HEK293 (cell line): Measurements from ENCODE around the gene STRA6.
A peak's percentile ranks its signal among the peaks of the same experiment; 100 is the strongest.

ENCODE experiments used
- GLIS1 ChIP-seq: fragments of 450-650 bp; formaldehyde crosslinking; IDR thresholded peaks from 2 replicates; pipeline ENCODE4 v1.5.1; 2016; ENCODE audit warnings: missing biosample characterization, missing genetic modification characterization
- KLF7 ChIP-seq: fragments of 450-650 bp; formaldehyde crosslinking; IDR thresholded peaks from 2 replicates; pipeline ENCODE4 v1.5.1; 2016; ENCODE audit warnings: missing biosample characterization, missing genetic modification characterization, borderline replicate concordance
- ZBTB1 ChIP-seq: fragments of 450-650 bp; formaldehyde crosslinking; IDR thresholded peaks from 2 replicates; pipeline ENCODE4 v1.5.1; 2016; ENCODE audit warnings: missing biosample characterization, missing genetic modification characterization
- ZFHX2 ChIP-seq: fragments of 450-650 bp; formaldehyde crosslinking; conservative IDR thresholded peaks from 2 replicates; pipeline ENCODE4 v1.5.1; 2016; ENCODE audit warnings: missing biosample characterization, missing genetic modification characterization
- ZNF121 ChIP-seq: fragments of 450-650 bp; formaldehyde crosslinking; IDR thresholded peaks from 2 replicates; pipeline ENCODE4 v1.5.1; 2016; ENCODE audit warnings: missing biosample characterization, missing genetic modification characterization
- ZNF146 ChIP-seq: fragments of 450-650 bp; formaldehyde crosslinking; IDR thresholded peaks from 2 replicates; pipeline ENCODE4 v1.5.1; 2016; ENCODE audit warnings: missing biosample characterization, missing genetic modification characterization
- ZNF202 ChIP-seq: fragments of 450-650 bp; formaldehyde crosslinking; IDR thresholded peaks from 2 replicates; pipeline ENCODE4 v1.5.1; 2016; ENCODE audit warnings: missing biosample characterization, missing genetic modification characterization, borderline replicate concordance
- ZNF214 ChIP-seq: fragments of 450-650 bp; formaldehyde crosslinking; IDR thresholded peaks from 2 replicates; pipeline ENCODE4 v1.5.1; 2017; ENCODE audit warnings: missing biosample characterization, mild to moderate bottlenecking, missing genetic modification characterization, borderline replicate concordance
- ZNF221 ChIP-seq: fragments of 450-650 bp; formaldehyde crosslinking; IDR thresholded peaks from 2 replicates; pipeline ENCODE4 v1.5.1; 2017; ENCODE audit warnings: missing biosample characterization, missing genetic modification characterization, borderline replicate concordance
- ZNF248 ChIP-seq: fragments of 450-650 bp; formaldehyde crosslinking; IDR thresholded peaks from 2 replicates; pipeline ENCODE4 v1.5.1; 2017; ENCODE audit warnings: missing biosample characterization, missing genetic modification characterization
- ZNF302 ChIP-seq: fragments of 450-650 bp; formaldehyde crosslinking; IDR thresholded peaks from 2 replicates; pipeline ENCODE4 v1.5.1; 2016; ENCODE audit warnings: missing biosample characterization, missing genetic modification characterization, low read depth
- ZNF366 ChIP-seq: fragments of 450-650 bp; formaldehyde crosslinking; conservative IDR thresholded peaks from 2 replicates; pipeline ENCODE4 v1.5.1; 2016; ENCODE audit warnings: missing biosample characterization, missing genetic modification characterization
- ZNF423 ChIP-seq: fragments of 450-650 bp; formaldehyde crosslinking; IDR thresholded peaks from 2 replicates; pipeline ENCODE4 v1.5.1; 2016; ENCODE audit warnings: missing biosample characterization, missing genetic modification characterization
- ZNF473 ChIP-seq: fragments of 450-650 bp; formaldehyde crosslinking; IDR thresholded peaks from 2 replicates; pipeline ENCODE4 v1.5.1; 2017; ENCODE audit warnings: missing biosample characterization, missing genetic modification characterization
- ZNF513 ChIP-seq: fragments of 450-650 bp; IDR thresholded peaks from 2 replicates; pipeline ENCODE4 v1.5.1; 2018; ENCODE audit warnings: missing biosample characterization, missing genetic modification characterization
- ZNF571 ChIP-seq: fragments of 450-650 bp; formaldehyde crosslinking; IDR thresholded peaks from 2 replicates; pipeline ENCODE4 v1.5.0; 2017; ENCODE audit warnings: missing biosample characterization, missing genetic modification characterization
- ZNF610 ChIP-seq: fragments of 450-650 bp; formaldehyde crosslinking; IDR thresholded peaks from 2 replicates; pipeline ENCODE4 v1.5.1; 2016; ENCODE audit warnings: missing biosample characterization, missing genetic modification characterization, borderline replicate concordance
- ZNF660 ChIP-seq: fragments of 450-650 bp; IDR thresholded peaks from 2 replicates; pipeline ENCODE4 v1.5.1; 2018; ENCODE audit warnings: missing biosample characterization, mild to moderate bottlenecking, missing genetic modification characterization
- ZNF777 ChIP-seq: fragments of 450-650 bp; formaldehyde crosslinking; IDR thresholded peaks from 2 replicates; pipeline ENCODE4 v1.5.1; 2017; ENCODE audit warnings: missing biosample characterization, missing genetic modification characterization, borderline replicate concordance
- ZNF791 ChIP-seq: fragments of 450-650 bp; formaldehyde crosslinking; IDR thresholded peaks from 2 replicates; pipeline ENCODE4 v1.5.1; 2016; ENCODE audit warnings: missing biosample characterization, missing genetic modification characterization
- ZNF792 ChIP-seq: fragments of 450-650 bp; formaldehyde crosslinking; IDR thresholded peaks from 2 replicates; pipeline ENCODE4 v1.5.1; 2016; ENCODE audit warnings: missing biosample characterization, missing genetic modification characterization
- ZSCAN4 ChIP-seq: fragments of 450-650 bp; formaldehyde crosslinking; IDR thresholded peaks from 2 replicates; pipeline ENCODE4 v1.5.1; 2017; ENCODE audit warnings: missing biosample characterization, missing genetic modification characterization
- TF ChIP-seq, protein P1 (sequence below): fragments of 450-650 bp; formaldehyde crosslinking; IDR thresholded peaks from 2 replicates; pipeline ENCODE4 v1.5.1; 2016; ENCODE audit warnings: missing biosample characterization, missing genetic modification characterization
- TF ChIP-seq, protein P2 (sequence below): fragments of 450-650 bp; formaldehyde crosslinking; IDR thresholded peaks from 2 replicates; pipeline ENCODE4 v1.5.1; 2016; ENCODE audit warnings: missing biosample characterization, missing genetic modification characterization
- TF ChIP-seq, protein P3 (sequence below): fragments of 450-650 bp; formaldehyde crosslinking; IDR thresholded peaks from 2 replicates; pipeline ENCODE4; 2016; ENCODE audit warnings: missing biosample characterization, missing genetic modification characterization
- TF ChIP-seq, protein P4 (sequence below): fragments of 450-650 bp; formaldehyde crosslinking; IDR thresholded peaks from 2 replicates; pipeline ENCODE4 v1.5.1; 2017; ENCODE audit warnings: missing biosample characterization, missing genetic modification characterization
- TF ChIP-seq, protein P5 (sequence below): fragments of 450-650 bp; IDR thresholded peaks from 2 replicates; pipeline ENCODE4 v1.5.1; 2018; ENCODE audit warnings: missing biosample characterization, mild to moderate bottlenecking, missing genetic modification characterization
- TF ChIP-seq, protein P6 (sequence below): fragments of 450-650 bp; formaldehyde crosslinking; IDR thresholded peaks from 2 replicates; pipeline ENCODE4 v1.5.1; 2016; ENCODE audit warnings: missing biosample characterization, missing genetic modification characterization

The STRA6 gene

GRCh38 chr15:74209997-74210671, 7.5 kb upstream of the STRA6 start (continued):
- TF ChIP-seq ZNF146 (tag by site-specific recombination) (peak; percentile 90), ZNF660 (tag by site-specific recombination) (peak; percentile 74), ZNF366 (tag by site-specific recombination) (no peak), KLF7 (tag by site-specific recombination) (no peak), ZSCAN4 (0 out of 2 replicates have a peak, but pooled peaks have one; percentile 19), ZNF610 (0 out of 2 replicates have a peak, but pooled peaks have one; percentile 2), GLIS1 (tag by site-specific recombination) (no peak), ZNF571 (no peak), ZNF302 (tag by site-specific recombination) (no peak), ZNF791 (tag by site-specific recombination) (no peak), ZNF121 (no peak), ZNF221 (tag by site-specific recombination) (no peak), ZFHX2 (no peak), ZBTB1 (tag by site-specific recombination) (no peak), ZNF423 (tag by site-specific recombination) (no peak), ZNF473 (no peak), ZNF248 (tag by site-specific recombination) (no peak), ZNF214 (tag by site-specific recombination) (no peak), ZNF513 (tag by site-specific recombination) (peak; percentile 23; the same call in 1 of the 2 replicates), ZNF202 (tag by site-specific recombination) (no peak), ZNF792 (no peak), ZNF777 (tag by site-specific recombination) (no peak)
- TF ChIP-seq, protein P1, sequence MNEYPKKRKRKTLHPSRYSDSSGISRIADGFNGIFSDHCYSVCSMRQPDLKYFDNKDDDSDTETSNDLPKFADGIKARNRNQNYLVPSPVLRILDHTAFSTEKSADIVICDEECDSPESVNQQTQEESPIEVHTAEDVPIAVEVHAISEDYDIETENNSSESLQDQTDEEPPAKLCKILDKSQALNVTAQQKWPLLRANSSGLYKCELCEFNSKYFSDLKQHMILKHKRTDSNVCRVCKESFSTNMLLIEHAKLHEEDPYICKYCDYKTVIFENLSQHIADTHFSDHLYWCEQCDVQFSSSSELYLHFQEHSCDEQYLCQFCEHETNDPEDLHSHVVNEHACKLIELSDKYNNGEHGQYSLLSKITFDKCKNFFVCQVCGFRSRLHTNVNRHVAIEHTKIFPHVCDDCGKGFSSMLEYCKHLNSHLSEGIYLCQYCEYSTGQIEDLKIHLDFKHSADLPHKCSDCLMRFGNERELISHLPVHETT, result peak; percentile 56; the same call in 1 of the 2 replicates
- TF ChIP-seq, protein P2, sequence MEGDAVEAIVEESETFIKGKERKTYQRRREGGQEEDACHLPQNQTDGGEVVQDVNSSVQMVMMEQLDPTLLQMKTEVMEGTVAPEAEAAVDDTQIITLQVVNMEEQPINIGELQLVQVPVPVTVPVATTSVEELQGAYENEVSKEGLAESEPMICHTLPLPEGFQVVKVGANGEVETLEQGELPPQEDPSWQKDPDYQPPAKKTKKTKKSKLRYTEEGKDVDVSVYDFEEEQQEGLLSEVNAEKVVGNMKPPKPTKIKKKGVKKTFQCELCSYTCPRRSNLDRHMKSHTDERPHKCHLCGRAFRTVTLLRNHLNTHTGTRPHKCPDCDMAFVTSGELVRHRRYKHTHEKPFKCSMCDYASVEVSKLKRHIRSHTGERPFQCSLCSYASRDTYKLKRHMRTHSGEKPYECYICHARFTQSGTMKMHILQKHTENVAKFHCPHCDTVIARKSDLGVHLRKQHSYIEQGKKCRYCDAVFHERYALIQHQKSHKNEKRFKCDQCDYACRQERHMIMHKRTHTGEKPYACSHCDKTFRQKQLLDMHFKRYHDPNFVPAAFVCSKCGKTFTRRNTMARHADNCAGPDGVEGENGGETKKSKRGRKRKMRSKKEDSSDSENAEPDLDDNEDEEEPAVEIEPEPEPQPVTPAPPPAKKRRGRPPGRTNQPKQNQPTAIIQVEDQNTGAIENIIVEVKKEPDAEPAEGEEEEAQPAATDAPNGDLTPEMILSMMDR, result no peak
- TF ChIP-seq, protein P3, sequence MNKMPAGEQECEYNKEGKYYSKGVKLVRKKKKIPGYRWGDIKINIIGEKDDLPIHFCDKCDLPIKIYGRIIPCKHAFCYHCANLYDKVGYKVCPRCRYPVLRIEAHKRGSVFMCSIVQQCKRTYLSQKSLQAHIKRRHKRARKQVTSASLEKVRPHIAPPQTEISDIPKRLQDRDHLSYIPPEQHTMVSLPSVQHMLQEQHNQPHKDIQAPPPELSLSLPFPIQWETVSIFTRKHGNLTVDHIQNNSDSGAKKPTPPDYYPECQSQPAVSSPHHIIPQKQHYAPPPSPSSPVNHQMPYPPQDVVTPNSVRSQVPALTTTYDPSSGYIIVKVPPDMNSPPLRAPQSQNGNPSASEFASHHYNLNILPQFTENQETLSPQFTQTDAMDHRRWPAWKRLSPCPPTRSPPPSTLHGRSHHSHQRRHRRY (tag by site-specific recombination), result no peak
- TF ChIP-seq, protein P4, sequence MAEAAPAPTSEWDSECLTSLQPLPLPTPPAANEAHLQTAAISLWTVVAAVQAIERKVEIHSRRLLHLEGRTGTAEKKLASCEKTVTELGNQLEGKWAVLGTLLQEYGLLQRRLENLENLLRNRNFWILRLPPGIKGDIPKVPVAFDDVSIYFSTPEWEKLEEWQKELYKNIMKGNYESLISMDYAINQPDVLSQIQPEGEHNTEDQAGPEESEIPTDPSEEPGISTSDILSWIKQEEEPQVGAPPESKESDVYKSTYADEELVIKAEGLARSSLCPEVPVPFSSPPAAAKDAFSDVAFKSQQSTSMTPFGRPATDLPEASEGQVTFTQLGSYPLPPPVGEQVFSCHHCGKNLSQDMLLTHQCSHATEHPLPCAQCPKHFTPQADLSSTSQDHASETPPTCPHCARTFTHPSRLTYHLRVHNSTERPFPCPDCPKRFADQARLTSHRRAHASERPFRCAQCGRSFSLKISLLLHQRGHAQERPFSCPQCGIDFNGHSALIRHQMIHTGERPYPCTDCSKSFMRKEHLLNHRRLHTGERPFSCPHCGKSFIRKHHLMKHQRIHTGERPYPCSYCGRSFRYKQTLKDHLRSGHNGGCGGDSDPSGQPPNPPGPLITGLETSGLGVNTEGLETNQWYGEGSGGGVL (tag by site-specific recombination), result peak; percentile 64
- TF ChIP-seq, protein P5, sequence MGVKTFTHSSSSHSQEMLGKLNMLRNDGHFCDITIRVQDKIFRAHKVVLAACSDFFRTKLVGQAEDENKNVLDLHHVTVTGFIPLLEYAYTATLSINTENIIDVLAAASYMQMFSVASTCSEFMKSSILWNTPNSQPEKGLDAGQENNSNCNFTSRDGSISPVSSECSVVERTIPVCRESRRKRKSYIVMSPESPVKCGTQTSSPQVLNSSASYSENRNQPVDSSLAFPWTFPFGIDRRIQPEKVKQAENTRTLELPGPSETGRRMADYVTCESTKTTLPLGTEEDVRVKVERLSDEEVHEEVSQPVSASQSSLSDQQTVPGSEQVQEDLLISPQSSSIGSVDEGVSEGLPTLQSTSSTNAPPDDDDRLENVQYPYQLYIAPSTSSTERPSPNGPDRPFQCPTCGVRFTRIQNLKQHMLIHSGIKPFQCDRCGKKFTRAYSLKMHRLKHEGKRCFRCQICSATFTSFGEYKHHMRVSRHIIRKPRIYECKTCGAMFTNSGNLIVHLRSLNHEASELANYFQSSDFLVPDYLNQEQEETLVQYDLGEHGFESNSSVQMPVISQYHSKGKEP (tag by site-specific recombination), result no peak
- TF ChIP-seq, protein P6, sequence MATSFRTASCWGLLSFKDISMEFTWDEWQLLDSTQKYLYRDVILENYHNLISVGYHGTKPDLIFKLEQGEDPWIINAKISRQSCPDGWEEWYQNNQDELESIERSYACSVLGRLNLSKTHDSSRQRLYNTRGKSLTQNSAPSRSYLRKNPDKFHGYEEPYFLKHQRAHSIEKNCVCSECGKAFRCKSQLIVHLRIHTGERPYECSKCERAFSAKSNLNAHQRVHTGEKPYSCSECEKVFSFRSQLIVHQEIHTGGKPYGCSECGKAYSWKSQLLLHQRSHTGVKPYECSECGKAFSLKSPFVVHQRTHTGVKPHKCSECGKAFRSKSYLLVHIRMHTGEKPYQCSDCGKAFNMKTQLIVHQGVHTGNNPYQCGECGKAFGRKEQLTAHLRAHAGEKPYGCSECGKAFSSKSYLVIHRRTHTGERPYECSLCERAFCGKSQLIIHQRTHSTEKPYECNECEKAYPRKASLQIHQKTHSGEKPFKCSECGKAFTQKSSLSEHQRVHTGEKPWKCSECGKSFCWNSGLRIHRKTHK (tag by site-specific recombination), result no peak
